OCI-M1 (cell line): ENCODE data around the gene FOXC2.

Experiments
- DNase-seq: peaks from one replicate; lab custom pipeline; 2025; lab: John Stamatoyannopoulos, UW

FOXC2 gene

DNA sequence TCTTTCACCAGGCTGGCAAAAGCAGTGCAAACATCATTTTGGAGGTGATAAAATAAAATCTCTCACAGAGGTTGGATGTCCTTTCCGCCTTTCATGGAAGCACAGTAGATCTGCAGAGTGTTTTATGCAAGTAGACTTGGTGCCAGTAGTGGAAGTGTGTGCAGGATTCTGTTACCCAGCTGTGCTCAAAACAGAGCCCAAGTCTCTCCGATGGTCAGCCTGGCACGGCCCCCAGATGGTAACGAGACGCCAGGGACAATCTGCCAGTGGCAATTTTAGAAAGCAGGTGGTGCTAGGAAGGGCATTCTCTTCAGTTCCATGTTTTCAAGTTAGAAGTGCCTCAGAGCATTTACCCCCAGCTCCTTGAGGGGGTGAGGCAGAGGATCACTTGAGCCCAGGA is 10.1 kb upstream of the FOXC2 start:
- no peak for DNase-seq

DNA sequence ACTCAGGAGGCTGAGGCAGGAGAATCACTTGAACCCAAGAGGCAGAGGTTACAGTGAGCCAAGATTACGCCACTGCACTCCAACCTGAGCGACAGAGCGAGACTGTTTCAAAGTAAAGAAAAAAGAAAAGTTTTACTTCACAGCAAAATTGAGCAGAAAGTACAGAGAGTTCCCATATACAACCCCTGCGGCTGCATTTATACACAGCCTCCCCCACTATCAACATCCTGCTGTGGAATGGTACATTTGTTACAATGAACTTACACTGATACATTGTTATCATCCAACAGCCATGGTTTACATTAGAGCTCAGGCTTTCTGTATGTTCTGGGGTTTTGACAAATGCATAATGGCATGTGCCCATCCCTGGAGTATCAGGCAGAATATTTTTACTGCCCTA is 9.0 kb upstream of the FOXC2 start:
- DNase-seq, result no peak

DNA sequence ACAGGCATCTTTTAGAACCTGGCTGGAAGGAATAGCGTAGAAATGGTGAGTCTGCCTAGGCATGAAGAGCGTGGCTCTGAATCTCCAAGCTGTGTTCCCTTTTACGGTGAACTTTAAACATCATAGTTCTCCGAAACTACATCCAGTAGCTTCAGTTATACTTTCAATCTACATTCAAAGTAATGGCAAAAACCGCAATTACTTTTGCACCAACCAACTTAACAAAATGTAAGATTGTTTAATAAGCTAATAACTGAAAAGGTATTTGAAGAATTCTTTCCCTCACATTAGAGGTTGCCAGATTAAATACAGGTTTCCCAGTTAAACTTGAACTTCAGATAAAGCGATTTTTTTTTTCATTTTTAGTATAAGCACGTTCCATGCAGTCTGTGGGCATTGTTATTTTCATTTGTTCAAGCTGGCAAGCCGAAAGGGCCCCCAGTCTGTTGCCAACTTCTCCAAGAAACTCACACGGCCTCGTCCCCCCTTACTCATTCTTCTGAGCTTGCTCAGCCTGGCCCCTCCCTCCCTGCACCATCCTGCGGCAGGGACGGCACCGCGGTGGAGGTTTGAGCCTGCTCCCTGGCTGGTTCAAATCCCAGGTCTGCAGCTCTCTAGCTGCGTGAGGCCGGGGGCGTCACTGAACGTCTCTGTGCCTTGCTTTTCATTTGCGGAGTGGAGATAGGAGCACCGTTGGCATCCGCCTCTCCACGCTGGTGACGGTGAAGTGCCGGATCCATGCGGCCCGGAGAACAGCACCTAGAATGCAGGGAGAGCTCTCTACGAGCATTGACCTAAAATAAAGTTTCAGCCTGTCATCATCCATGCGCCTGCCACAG is 8.1 kb upstream of the FOXC2 start:
- DNase-seq, result no peak

DNA sequence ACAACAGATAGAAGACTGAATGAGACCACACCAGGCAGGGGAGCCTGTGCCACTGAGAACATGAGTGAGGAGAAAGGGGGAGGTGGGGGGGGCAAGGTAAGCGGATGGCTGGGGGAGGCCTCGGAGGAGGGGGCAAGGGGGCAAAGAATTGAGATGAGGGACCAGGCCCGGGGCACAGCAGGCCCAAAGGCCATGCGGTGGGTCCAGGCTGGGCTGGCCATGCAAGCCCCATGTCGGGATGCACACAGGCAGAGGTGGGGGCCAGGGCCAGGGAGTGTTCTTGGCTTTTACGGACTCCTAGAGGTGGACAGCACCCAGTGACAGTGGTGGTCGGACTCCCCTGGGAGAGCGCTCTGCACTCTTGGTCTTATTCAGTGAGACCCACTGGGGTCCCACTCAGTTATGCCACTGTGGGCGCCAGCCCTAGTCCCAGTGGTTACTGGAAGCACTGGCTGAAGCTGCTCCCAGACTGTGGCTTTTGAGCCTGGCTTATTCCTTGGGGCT is 6.8 kb upstream of the FOXC2 start:
- DNase-seq, result no peak

DNA sequence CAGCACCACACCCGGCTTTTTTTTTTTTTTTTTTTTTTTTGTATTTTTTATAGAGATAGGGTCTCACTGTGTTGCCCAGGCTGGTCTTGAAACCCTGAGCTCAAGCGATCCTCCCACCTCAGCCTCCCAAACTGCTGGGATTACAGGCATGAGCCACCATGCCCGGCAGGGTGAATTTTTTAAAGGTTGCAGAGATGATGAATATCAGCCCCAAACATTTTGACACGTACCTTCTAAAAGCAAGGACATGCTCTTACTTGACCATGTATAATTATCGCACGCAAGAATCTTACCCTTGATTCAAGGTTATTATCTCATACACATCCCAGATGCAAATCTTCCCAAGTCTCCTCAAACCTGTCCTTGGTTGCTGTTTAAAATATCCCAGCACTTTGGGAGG is 4.3 kb upstream of the FOXC2 start:
- no peak for DNase-seq

DNA sequence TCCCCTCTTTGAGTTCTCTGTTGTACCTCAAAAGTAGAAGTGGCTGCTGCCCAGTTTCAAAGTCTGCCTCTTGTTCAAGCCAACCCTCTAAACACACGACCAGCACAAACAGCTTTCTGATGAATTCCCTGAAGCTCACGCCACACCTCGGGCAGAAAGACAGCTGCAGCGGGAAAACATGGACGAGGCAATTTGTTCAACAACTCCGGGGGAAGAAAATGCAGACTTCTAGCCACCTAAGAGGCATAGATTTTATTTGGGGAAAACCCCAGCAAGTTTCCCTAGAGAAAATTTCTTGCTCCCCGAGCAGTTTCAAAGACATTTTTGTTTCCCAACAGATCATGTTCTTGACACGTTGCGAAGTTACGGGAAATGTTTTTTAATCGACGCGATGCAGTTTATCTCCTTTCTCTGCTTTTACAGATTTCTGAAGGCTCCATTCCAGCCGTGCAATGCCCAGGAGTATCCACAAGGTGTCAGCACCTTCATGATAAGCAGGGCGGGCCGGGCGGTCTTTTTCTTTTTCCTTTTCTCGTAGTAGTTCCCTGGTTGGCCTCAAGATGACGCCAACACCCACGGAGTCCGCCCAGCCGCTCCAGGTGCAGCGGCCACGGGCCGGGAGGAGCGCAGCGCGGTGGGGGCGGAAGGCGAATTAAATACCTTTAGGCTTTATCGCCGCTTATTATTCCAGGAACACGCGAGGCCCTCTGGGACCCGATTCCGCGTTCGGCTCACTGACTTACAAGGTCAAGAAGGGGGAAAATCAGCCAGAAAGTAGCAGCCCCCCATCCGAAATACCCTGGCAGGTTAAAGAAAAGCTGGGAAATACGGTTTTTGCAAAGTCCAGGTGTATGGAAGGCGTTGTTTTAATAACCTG is 2.9 kb upstream of the FOXC2 start:
- peak; percentile 93 for DNase-seq

DNA sequence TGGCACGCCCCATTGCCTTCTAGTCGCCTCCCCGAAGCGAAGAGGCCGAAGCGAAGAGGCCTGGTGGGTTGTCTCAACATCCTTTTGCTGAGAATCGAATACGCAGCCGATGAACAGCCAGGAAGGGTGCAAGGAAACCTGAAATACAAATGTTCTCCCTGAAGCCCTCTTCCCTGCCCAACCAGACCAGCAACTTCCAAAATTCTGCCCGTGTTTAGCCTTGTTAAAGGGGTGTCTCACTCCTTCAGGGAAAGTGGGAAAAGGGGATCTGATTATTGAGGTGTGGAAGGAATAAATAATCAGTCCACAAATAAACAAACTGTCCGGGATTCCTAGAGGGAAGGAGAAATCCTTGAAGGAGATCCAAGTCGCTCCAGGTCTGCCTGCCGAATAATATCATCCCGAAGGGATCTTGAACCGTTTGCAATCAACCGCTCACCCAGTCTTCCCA is 1.4 kb upstream of the FOXC2 start:
- DNase-seq, result no peak

DNA sequence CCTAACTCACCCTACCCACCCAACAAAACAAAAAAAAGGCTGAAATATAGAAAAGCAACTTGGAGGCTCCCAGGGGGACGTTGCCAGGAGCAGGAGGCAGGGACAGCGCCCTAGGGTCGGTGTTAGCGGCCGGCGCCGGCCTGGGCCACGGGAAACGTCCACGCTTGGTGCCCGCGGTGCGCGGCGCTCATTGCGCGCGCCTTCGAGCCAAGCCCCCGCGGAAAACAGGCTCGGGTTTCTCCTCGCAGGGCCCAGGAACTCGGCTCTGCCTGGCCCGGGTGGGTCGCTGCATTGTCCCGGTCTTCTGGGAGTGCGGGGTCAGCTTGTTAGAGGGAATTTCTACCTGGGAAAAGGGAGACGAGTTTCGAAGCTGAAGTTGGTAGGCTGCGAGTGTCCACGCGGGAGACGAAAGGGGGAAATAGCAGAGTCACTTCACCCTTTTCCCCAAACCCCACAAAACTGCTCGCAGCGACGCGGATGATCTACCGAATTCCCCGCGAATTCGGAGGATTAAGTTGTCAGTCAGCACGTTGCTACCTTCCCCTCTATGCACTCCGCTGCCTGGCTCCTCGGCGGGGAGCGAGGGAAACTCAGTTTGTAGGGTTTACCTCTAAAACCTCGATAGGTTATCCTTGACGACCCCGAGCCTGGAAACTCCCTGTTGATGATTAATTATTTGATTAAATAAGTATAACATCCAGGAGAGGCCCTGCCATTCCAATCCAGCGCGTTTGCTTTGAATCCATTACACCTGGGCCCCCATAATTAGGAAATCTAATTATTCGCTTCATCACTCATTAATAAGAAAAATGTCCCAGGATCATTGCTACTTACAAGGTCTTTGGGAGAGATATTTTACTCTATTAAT is 751 bp upstream of the FOXC2 start:
- no peak for DNase-seq

DNA sequence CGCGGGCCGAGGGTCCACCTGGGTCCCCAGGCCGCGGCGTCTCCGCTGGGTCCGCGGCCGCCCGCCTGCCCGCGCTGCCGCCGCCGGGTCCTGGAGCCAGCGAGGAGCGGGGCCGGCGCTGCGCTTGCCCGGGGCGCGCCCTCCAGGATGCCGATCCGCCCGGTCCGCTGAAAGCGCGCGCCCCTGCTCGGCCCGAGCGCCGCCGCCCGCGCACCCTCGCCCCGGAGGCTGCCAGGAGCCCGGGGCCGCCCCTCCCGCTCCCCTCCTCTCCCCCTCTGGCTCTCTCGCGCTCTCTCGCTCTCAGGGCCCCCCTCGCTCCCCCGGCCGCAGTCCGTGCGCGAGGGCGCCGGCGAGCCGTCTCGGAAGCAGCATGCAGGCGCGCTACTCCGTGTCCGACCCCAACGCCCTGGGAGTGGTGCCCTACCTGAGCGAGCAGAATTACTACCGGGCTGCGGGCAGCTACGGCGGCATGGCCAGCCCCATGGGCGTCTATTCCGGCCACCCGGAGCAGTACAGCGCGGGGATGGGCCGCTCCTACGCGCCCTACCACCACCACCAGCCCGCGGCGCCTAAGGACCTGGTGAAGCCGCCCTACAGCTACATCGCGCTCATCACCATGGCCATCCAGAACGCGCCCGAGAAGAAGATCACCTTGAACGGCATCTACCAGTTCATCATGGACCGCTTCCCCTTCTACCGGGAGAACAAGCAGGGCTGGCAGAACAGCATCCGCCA is 504 bp downstream of the FOXC2 start:
- DNase-seq, result no peak

DNA sequence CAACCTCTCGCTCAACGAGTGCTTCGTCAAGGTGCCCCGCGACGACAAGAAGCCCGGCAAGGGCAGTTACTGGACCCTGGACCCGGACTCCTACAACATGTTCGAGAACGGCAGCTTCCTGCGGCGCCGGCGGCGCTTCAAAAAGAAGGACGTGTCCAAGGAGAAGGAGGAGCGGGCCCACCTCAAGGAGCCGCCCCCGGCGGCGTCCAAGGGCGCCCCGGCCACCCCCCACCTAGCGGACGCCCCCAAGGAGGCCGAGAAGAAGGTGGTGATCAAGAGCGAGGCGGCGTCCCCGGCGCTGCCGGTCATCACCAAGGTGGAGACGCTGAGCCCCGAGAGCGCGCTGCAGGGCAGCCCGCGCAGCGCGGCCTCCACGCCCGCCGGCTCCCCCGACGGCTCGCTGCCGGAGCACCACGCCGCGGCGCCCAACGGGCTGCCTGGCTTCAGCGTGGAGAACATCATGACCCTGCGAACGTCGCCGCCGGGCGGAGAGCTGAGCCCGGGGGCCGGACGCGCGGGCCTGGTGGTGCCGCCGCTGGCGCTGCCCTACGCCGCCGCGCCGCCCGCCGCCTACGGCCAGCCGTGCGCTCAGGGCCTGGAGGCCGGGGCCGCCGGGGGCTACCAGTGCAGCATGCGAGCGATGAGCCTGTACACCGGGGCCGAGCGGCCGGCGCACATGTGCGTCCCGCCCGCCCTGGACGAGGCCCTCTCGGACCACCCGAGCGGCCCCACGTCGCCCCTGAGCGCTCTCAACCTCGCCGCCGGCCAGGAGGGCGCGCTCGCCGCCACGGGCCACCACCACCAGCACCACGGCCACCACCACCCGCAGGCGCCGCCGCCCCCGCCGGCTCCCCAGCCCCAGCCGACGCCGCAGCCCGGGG is 1.3 kb downstream of the FOXC2 start:
- DNase-seq, result no peak

DNA sequence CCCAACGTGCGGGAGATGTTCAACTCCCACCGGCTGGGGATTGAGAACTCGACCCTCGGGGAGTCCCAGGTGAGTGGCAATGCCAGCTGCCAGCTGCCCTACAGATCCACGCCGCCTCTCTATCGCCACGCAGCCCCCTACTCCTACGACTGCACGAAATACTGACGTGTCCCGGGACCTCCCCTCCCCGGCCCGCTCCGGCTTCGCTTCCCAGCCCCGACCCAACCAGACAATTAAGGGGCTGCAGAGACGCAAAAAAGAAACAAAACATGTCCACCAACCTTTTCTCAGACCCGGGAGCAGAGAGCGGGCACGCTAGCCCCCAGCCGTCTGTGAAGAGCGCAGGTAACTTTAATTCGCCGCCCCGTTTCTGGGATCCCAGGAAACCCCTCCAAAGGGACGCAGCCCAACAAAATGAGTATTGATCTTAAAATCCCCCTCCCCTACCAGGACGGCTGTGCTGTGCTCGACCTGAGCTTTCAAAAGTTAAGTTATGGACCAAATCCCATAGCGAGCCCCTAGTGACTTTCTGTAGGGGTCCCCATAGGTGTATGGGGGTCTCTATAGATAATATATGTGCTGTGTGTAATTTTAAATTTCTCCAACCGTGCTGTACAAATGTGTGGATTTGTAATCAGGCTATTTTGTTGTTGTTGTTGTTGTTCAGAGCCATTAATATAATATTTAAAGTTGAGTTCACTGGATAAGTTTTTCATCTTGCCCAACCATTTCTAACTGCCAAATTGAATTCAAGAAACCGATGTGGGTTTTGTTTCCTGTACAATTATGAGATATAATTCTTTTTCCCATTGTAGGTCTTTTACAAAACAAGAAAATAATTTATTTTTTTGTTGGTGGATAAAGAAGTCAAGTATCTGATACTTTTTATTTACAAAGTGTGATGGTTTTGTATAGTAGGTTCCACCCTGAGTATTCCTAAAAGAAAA is 2.3 kb downstream of the FOXC2 start:
- no peak for DNase-seq

DNA sequence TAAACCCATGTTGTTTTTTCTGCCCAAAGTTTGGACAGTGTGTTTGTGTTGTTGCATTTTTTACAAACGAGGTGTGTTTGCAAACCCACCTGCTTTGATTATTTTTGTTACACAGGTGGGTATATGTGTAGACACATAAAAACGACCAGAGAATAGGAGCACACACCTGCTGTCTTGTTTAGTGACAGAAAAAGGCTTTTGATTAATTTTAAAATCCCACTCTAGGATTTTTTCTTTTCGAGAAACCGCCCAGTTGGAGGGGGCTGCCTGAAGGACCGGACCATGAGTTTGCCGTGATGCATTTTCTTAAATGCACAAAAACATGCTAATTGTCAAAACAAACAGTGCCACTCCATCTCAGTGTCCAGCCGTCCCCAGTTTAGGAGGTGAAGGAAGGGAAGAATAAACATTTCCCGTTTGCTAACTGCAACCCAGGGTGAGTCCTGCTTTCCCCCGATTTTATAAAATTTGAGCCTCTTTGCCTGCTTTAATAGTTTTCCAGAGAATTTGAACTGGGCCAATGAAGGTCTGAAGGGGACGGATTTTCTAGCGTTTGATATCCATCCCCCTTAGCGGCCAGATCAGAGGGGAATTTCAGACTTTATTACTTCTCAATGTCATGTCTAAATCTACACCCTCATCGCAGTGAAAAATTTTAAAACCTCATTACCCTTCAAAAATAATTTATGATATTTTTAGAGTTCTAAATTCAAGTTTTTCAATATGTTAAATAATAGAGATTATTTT is 3.2 kb downstream of the FOXC2 start:
- DNase-seq, result no peak

DNA sequence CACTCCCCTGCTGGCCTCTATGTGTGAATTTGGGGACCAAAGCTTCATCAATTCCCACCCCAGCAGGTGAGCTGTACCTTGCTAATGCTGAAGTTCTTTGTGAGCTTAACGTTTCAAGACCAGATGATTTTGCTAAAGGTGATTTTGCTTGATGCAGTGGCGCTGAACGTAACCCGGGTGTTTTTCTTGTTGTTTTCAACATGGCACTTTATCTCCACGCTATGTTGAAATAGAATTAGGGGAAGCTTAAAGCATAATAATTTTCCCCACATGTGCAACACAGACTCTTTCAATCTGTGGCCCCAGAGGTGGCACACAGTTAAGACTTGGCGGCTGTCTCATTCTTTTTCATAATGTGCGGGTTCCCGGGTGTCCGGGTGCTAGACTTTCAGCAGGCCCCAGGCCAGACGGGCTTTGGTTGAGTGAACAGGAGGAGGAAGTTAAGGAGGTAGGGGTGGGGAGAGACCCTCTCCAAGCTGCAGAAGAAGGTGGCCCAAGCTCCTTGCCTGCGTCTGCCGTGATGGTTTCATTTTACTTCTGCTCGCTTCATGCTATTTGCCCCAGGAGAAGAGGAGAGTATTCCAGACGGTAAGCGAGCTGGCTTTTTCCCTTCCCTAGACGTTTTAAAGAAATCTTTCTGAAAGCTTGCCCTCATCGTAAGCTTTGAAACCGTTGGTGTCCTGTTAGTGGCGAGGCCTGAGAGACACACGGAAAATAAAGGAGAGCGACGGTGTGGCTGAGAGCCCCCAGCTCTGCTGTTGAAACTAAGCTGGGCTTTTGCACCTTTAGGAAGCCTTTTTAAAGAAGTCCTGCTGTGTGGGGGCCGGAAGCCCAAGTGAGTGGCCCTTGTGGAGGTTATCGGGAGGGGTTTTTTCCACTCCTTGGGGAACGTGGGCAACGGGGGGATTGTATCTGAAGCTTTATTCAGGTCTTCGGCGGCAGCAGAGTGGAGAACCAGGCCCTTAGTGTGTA is 4.2 kb downstream of the FOXC2 start:
- DNase-seq, result no peak

DNA sequence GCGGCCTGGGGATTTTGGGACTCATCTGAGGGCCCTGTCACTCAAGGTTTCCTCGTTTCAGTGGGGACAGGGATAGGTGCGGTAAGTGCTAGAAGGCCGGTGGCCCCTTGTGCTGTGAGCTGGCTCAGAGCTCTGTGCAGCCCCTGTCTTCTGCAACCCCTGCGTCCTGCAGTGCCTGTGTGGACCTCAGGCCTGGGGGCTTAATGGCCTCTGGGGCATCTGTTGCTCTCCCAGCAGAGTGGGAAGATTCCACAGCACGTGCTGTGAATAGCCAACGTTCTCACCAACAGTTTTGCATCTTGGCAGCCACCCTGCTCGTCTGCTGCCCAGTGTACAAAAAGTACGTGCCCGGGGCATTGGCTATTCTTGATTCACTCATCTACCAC is 4.9 kb downstream of the FOXC2 start:
- DNase-seq, result no peak

DNA sequence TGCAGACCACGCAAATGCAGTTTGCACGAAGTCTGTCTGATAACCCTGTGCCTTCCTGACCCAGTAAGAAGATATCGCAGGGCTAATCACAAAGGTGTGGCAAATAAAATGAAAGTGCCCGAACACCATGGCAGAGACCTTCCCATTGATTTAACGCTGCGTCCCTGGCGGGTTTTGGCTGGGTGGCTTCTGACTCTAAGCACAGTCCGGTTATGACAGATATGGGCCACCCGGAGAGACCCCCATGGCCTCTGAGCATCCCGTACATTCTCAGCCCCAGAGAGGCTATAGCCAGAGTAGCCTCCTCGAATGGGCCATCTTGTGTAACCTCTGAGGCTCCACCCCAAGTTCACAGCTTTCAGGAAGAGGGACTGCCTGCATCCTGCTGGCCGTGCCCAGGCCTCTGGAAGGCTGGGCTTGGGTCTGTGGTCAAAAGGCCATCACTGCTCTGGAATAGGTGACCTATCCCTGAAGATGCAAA is 5.5 kb downstream of the FOXC2 start:
- no peak for DNase-seq

DNA sequence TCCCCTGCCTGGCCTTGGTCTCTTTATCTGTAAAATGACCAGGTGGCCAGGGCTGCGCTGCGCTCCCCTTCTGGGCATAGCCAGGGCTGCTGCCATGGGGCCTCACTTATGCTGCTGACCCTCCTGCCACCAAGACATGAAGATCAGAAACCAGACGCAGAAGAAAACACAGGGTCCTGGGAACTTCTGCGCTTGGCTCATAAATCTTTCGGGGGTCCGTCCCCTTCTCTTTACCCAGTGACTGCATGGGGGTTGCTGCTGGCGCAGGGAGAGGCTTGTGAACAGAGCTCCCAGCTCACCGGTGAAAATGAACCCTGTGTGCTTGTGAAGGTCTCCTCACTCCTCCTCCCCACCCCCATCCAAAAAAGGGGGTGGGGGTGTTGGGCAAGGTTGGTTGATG is 6.0 kb downstream of the FOXC2 start:
- no peak for DNase-seq

DNA sequence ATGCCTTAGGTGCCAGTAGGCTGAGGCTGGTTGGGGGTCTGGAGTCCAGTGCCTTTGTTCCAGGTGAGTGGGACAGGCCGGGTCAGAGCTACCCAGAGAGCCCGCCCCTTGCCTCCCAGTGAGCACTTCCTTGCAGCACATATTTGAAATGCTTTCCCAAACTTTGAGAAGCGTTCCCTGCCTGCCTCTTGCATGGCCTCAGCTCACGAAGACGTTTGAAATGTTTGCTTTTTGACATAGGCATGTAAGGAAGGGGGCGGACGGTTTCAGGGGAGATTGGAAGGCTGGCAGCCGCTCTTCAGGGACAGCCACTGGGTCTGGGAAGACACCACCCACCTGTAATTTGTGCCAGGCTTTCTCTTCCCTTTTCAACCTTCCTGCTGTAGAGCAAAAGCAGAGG is 6.6 kb downstream of the FOXC2 start:
- DNase-seq, result no peak
